Hematopoietic multipotent progenitor cell treated with erythropoietin and hydrocortisone succinate and interleukin-3 and kit ligand, for 8 days (in vitro differentiated cells): Measurements from ENCODE around the gene PPFIA4.

Source experiments
- DNase-seq: peaks from one replicate; pipeline ENCODE4 v3.0.0-alpha.2; 2015

Gene PPFIA4

DNA sequence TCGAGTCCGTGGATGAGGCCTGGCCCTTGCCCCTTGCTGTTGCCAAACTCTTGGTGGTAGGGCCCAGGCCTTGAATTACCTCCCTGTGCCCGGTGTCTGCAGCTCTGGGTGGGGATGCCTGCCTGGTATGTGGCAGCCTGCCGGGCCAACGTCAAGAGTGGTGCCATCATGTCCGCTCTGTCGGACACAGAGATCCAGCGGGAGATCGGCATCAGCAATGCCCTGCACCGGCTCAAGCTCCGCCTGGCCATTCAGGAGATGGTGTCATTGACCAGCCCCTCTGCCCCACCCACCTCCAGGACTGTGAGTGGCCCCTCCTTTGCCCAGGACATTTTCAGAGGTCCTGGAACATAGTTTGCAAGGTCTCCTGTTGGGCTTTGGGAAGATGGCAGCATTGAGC lies 33.8 kb downstream of the PPFIA4 start:
- no peak for DNase-seq

- no peak for DNase-seq
Observed at GRCh38 chr1:203063287-203063686, 37.0 kb downstream of the PPFIA4 start.

DNA sequence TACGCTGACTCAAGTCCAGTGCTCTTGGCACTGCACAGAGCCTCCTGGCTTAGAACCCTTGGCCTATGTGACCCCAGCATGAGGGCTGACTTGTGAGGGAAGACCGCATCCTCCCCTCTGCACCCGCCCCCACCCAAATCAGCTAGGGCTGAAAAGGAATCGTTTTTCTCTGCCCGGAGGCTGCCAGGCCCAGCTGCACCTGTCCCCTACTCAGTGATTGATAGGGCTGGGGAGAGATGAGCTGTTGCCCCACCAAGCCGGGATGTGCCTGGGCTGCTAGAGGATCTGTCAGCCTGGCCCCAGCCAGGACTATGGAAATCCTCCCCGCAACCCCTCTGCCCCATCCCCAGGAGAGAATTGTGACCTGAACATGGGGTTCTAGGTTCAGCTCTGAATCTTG lies 38.9 kb downstream of the PPFIA4 start:
- no peak for DNase-seq

DNA sequence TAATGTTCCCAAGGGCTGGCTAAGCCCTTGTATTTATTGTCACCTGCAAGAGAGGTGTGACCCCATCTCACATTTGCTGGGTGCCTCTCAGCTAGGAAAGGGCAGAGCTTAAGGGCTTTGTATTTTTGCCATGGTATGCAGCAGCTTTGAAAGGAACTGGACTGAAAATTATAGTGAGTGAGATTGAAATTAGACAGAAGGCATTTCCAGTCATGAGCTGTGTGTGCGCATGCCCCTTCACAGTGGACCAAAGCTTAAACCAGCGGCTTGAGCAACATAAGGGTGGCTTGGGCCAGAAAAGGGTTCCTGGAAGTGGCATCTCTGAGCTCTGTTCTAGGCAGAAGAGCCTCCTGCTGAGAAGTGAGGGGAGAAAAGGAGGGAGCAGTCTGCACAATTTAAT lies 39.7 kb downstream of the PPFIA4 start:
- no peak for DNase-seq

DNA sequence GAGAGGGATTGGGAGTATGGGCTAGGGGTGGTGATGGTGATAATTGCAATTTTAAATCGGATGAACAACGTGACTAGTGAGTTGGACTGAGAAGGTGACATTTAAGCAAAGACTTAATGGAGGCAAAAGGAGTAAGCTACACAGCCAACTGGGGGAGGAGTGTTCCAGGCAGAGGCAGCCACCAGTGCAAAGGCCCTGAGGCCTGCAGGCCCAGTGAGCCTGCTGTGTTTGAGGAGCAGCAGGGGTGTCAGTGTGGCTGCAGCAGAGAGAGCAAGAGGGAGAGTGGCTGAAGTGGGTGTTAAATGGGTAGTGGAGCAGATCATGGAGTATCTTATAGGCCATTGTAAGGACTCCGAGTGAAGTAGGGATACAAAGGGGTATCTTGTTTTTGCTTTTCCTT lies 40.7 kb downstream of the PPFIA4 start:
- DNase-seq = no peak

GRCh38 chr1:203069030-203069747 lies 42.9 kb downstream of the PPFIA4 start:
- no peak for DNase-seq

GRCh38 chr1:203072002-203072602 lies 45.8 kb downstream of the PPFIA4 start:
- DNase-seq = no peak

- no peak for DNase-seq
Observed at GRCh38 chr1:203072911-203073310, 46.6 kb downstream of the PPFIA4 start.

DNA sequence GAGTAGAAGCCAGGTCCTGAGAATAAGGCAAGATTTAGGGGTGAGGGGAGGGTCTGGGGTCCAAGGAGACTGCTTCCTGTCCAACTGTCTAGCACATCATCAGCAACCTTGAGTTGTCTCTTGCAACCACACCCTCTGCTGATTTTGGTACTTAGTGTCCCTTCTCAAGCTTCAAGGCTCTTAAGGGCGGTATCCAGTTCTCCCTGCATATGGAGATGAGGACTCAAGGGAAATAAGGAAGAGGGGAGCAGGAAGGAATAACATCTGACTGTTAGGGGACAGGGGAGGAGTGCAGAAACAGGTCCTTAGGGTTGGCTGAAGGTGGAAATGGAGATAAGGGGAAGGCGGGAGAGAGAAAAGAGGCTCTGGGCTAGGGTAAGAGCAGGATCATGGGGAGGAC lies 47.2 kb downstream of the PPFIA4 start:
- no peak for DNase-seq

DNA sequence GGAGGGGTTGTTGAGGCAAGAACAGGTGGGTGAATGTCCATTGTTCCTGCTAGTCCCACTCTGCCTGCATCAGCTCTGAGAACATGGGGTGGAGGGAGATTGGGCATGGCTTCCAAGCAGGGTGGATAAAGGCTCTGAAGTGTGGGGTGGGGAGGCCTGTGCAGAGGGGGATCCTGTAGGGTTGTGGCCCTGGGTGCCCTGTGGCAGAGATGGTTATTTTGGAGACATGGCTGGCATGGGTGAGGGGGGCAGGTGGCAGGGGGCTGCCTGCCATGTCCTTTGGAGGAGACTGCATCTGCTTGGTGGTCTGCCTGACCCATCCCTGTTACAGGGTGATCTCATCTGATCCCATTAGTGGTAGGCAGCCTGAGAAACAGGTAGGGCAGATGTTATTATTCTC lies 48.3 kb downstream of the PPFIA4 start:
- no peak for DNase-seq

GRCh38 chr1:203075236-203076030 lies 49.1 kb downstream of the PPFIA4 start:
- DNase-seq = no peak

- peak; percentile 21 for DNase-seq
Observed at GRCh38 chr1:203076031-203076511, 49.8 kb downstream of the PPFIA4 start.

DNA sequence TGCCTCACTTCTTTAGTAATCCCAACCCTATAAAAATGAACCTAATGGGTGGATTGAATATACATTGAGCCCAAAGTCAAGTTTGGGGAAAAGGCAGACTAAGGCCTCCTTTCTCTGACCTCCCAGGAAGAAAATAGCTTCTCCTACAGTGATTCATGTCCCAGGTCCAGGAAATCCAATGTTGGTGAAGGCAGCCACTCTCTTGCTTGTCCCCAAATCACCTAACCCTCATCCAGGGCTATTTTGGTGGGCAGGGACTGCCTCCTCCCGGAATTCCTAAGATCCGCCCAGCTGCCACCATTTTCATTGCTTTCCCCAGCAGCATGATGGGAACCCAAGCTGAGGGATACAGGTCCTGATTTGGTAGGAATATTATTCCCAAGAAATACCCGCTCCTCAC lies 51.1 kb downstream of the PPFIA4 start:
- no peak for DNase-seq

- DNase-seq = no peak
Observed at GRCh38 chr1:203077956-203078355, 51.7 kb downstream of the PPFIA4 start.

DNA sequence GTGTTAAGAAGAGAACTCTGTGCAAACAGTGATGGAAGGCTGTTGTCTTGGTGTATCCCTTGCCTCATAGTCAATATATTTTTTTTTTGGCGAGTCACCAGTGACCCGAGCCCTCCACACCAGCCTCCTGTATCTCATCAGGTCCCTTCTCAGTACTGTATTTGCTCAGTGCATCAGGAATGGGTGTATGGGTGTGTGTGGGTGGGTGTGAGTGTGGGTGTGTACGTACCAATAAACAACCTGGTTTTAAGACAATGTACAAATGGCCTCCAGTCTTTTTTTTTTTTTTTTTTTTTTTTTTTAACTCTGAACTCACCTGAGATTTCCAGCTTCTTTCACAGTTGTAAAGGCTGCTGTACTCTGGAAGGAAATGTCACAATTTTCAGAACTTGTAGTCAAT lies 52.2 kb downstream of the PPFIA4 start:
- no peak for DNase-seq

GRCh38 chr1:203080456-203080855 lies 54.2 kb downstream of the PPFIA4 start:
- no peak for DNase-seq

GRCh38 chr1:203081465-203082230 lies 55.4 kb downstream of the PPFIA4 start:
- DNase-seq = no peak

DNA sequence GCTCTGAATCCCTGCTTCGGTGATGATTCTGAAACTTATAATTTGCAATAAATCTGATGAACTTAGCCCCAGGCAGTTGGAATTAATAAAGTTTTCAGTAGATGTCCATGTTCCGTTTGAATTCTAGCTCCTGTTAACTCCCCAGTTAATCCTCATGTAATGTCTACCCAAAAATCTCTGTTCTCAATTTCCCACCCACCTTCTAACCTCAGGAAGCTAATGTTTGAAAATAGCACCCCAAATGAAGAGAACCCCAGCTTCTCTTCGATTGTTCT lies 55.9 kb downstream of the PPFIA4 start:
- no peak for DNase-seq

DNA sequence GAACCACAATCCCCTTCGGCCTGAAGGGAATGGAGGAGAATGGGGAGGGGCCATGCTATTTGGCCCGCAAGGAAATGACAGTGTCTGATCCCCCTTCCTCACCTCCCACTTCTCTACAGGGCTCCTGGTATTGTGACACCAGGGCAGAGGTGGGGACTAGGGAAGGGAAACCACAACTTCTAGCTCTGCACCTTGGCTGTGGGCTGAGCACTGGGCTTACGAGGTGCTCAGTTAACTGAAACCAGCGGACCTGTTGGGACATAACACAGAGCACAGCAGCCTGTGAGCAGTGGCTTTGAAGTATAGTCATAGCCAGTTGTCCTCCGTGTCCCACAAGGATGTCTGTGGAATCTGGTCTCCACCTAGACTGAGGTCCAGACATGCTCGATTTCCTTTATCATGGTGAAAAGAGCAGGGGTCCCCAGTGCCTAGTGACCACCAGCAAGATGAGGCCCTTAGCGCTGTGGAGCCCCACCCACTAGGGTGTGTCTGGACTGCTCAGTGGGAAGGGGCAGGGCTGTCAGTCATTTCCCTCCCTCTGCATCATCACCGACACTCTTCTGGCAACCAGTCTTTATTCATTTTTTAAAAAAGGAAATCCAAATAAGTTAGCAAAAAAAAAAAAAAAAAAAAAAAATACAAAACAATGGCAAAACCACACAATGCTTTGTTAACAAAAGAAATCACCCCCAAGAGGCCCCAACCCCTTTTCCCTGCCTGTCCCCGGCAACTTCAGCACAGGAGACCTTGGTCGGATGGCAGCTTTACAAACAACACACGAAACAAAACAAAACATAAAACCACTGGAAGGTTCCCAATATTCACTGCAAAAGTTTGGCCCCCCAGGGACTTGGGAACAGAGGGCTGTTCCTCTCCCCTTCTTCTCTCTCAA lies 56.5 kb downstream of the PPFIA4 start:
- DNase-seq = no peak

- DNase-seq = no peak
Observed at GRCh38 chr1:203083463-203083921, 57.2 kb downstream of the PPFIA4 start.

DNA sequence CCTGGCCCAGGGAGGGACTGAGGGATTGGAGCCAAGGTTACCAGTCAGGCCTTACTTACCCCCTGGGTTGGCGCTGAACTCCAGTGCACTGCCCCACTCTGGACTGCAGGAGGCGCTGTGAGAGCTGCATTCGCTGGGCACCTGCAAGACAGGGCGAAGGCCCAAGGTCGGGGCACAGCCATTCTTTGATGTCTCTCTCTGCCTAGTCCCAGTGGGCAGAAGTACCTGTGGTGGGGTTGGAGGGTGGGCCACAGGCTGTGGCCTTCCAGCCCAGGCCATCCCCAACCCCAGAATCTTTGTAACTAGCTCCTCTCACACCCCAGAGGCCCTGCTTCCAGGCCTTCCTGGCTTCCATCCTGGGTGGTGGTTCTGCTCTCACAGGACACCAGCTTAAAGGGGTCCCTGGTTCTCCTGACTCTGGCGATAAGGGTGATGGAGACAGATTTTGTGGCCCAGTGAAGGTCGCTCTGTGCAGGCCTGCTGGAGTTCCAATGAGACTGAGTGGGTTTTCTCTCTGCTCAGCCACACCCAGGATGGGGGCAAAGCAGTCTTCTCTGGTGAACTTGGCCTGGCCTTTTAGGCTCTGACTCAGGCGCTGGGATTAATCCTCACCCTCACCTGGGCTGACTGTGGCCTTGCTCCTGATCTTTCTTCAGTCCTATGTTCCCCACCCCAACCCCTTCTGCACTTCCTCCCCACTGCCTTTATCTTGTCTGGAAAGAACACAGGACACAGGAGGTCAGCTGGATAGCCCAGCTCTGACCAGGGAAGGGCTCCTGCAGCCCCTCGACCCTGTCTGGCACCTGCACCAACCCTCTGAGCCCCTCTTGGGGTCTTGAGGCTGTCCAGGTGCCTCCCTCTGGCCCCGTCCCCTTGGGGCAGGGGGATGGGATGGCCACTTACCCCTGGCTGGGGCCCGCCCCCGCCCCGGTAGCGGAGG lies 58.6 kb downstream of the PPFIA4 start:
- peak; percentile 29 for DNase-seq
